ENCODE measurements around the gene TEDC1. TPM values are rescaled to one million over a fixed set of nuclear protein-coding genes. Genes with fewer than 3 reads are reported as not detected.

The TEDC1 gene
- total and polyA plus RNA-seq, 4 donors, result 7.7 to 21.3 (median 16.8) TPM

GRCh38 chr14:105501504-105502291, 10.7 kb downstream of the TEDC1 start:
- DNase-seq (ENCODE audit: low read depth in 4 of 6, low spot score in 6 of 6), result no peak
- H3K4me1 ChIP-seq (ENCODE audit: control insufficient read depth, insufficient read depth, low read length), result peaks cover 43% of the 10 kb centered on the region
- H3K27me3 ChIP-seq (ENCODE audit: control insufficient read depth, insufficient read depth, low read length), result no peaks in the 10 kb centered on the region

GRCh38 chr14:105502446-105503295, 11.6 kb downstream of the TEDC1 start:
- no peaks in the 10 kb centered on the region for H3K27me3 ChIP-seq (ENCODE audit: control insufficient read depth, insufficient read depth, low read length)
- H3K4me3 ChIP-seq (ENCODE audit: low read depth, low read length), result no peak overlapping the region
- peaks cover 43% of the 10 kb centered on the region for H3K4me1 ChIP-seq (ENCODE audit: control insufficient read depth, insufficient read depth, low read length)
- H3K9me3 ChIP-seq (ENCODE audit: control insufficient read depth, insufficient read depth, low read length), result no peaks in the 10 kb centered on the region
- H3K36me3 ChIP-seq (ENCODE audit: control insufficient read depth, insufficient read depth, low read length), result peaks cover 27% of the 10 kb centered on the region
- WGBS (ENCODE audit: insufficient coverage), result 86% methylated on average over 18 of the region's 18 CpGs
- H3K27ac ChIP-seq (ENCODE audit: low read depth, low read length), result no peak overlapping the region
- no peak for DNase-seq (ENCODE audit: low read depth in 4 of 6, low spot score in 6 of 6)

More at GRCh38 chr14:105501504-105502291, 10.7 kb downstream of the TEDC1 start:
- peaks cover 37% of the 10 kb centered on the region for H3K36me3 ChIP-seq (ENCODE audit: control insufficient read depth, insufficient read depth, low read length)
- H3K27ac ChIP-seq (ENCODE audit: low read depth, low read length), result no peak overlapping the region
- 97% methylated on average over 9 of the region's 13 CpGs for WGBS (ENCODE audit: insufficient coverage)
- H3K4me3 ChIP-seq (ENCODE audit: low read depth, low read length), result no peak overlapping the region
- no peaks in the 10 kb centered on the region for H3K9me3 ChIP-seq (ENCODE audit: control insufficient read depth, insufficient read depth, low read length)

- no peak for DNase-seq (ENCODE audit: low read depth in 4 of 6, low spot score in 6 of 6)
- no peaks in the 10 kb centered on the region for H3K9me3 ChIP-seq (ENCODE audit: control insufficient read depth, insufficient read depth, low read length)
- H3K4me1 ChIP-seq (ENCODE audit: control insufficient read depth, insufficient read depth, low read length), result peaks cover 38% of the 10 kb centered on the region
- H3K27ac ChIP-seq (ENCODE audit: low read depth, low read length), result no peak overlapping the region
- H3K27me3 ChIP-seq (ENCODE audit: control insufficient read depth, insufficient read depth, low read length), result no peaks in the 10 kb centered on the region
- WGBS (ENCODE audit: insufficient coverage), result 95% methylated on average over 6 of the region's 7 CpGs
- H3K4me3 ChIP-seq (ENCODE audit: low read depth, low read length), result no peak overlapping the region
- peaks cover 22% of the 10 kb centered on the region for H3K36me3 ChIP-seq (ENCODE audit: control insufficient read depth, insufficient read depth, low read length)
These were observed 12.2 kb downstream of the TEDC1 start for GRCh38 chr14:105503296-105503640.

GRCh38 chr14:105503935-105504692, 13.1 kb downstream of the TEDC1 start:
- Histone ChIP-seq H3K4me3 (ENCODE audit: low read depth, low read length) (no peak overlapping the region), H3K4me1 (ENCODE audit: control insufficient read depth, insufficient read depth, low read length) (peaks cover 30% of the 10 kb centered on the region), H3K27ac (ENCODE audit: low read depth, low read length) (no peak overlapping the region), H3K27me3 (ENCODE audit: control insufficient read depth, insufficient read depth, low read length) (no peaks in the 10 kb centered on the region), H3K36me3 (ENCODE audit: control insufficient read depth, insufficient read depth, low read length) (peaks cover 13% of the 10 kb centered on the region), H3K9me3 (ENCODE audit: control insufficient read depth, insufficient read depth, low read length) (no peaks in the 10 kb centered on the region)
- no peak for DNase-seq (ENCODE audit: low read depth in 4 of 6, low spot score in 6 of 6)
- 64% methylated on average over 14 of the region's 29 CpGs for WGBS (ENCODE audit: insufficient coverage)

GRCh38 chr14:105505101-105505500, 14.1 kb downstream of the TEDC1 start:
- DNase-seq (ENCODE audit: low read depth in 4 of 6, low spot score in 6 of 6), result no peak

GRCh38 chr14:105507247-105507646, 16.2 kb downstream of the TEDC1 start:
- Histone ChIP-seq H3K27me3 (ENCODE audit: control insufficient read depth, insufficient read depth, low read length) (no peaks in the 10 kb centered on the region), H3K4me1 (ENCODE audit: control insufficient read depth, insufficient read depth, low read length) (peaks cover 12% of the 10 kb centered on the region), H3K27ac (ENCODE audit: low read depth, low read length) (no peak overlapping the region), H3K9me3 (ENCODE audit: control insufficient read depth, insufficient read depth, low read length) (no peaks in the 10 kb centered on the region), H3K36me3 (ENCODE audit: control insufficient read depth, insufficient read depth, low read length) (no peaks in the 10 kb centered on the region), H3K4me3 (ENCODE audit: low read depth, low read length) (no peak overlapping the region)
- WGBS (ENCODE audit: insufficient coverage), result 86% methylated on average over 16 of the region's 17 CpGs
- DNase-seq (ENCODE audit: low read depth in 4 of 6, low spot score in 6 of 6), result no peak

More at GRCh38 chr14:105505101-105505500, 14.1 kb downstream of the TEDC1 start:
- peaks cover 3% of the 10 kb centered on the region for H3K36me3 ChIP-seq (ENCODE audit: control insufficient read depth, insufficient read depth, low read length)
- H3K4me3 ChIP-seq (ENCODE audit: low read depth, low read length), result no peak overlapping the region
- 86% methylated on average over 16 of the region's 16 CpGs for WGBS (ENCODE audit: insufficient coverage)
- peaks cover 20% of the 10 kb centered on the region for H3K4me1 ChIP-seq (ENCODE audit: control insufficient read depth, insufficient read depth, low read length)
- H3K9me3 ChIP-seq (ENCODE audit: control insufficient read depth, insufficient read depth, low read length), result no peaks in the 10 kb centered on the region
- H3K27ac ChIP-seq (ENCODE audit: low read depth, low read length), result no peak overlapping the region
- no peaks in the 10 kb centered on the region for H3K27me3 ChIP-seq (ENCODE audit: control insufficient read depth, insufficient read depth, low read length)

- no peak for DNase-seq (ENCODE audit: low read depth in 4 of 6, low spot score in 6 of 6)
- H3K9me3 ChIP-seq (ENCODE audit: control insufficient read depth, insufficient read depth, low read length), result no peaks in the 10 kb centered on the region
- WGBS (ENCODE audit: insufficient coverage), result 94% methylated on average over 16 of the region's 16 CpGs
- no peaks in the 10 kb centered on the region for H3K27me3 ChIP-seq (ENCODE audit: control insufficient read depth, insufficient read depth, low read length)
- H3K4me1 ChIP-seq (ENCODE audit: control insufficient read depth, insufficient read depth, low read length), result peaks cover 12% of the 10 kb centered on the region
- no peaks in the 10 kb centered on the region for H3K36me3 ChIP-seq (ENCODE audit: control insufficient read depth, insufficient read depth, low read length)
- no peak overlapping the region for H3K27ac ChIP-seq (ENCODE audit: low read depth, low read length)
- no peak overlapping the region for H3K4me3 ChIP-seq (ENCODE audit: low read depth, low read length)
These were observed 17.0 kb downstream of the TEDC1 start for GRCh38 chr14:105508069-105508468.

GRCh38 chr14:105508601-105509000, 17.6 kb downstream of the TEDC1 start:
- WGBS (ENCODE audit: insufficient coverage), result 94% methylated on average over 11 of the region's 12 CpGs
- H3K27ac ChIP-seq (ENCODE audit: low read depth, low read length), result no peak overlapping the region
- no peak for DNase-seq (ENCODE audit: low read depth in 4 of 6, low spot score in 6 of 6)
- H3K27me3 ChIP-seq (ENCODE audit: control insufficient read depth, insufficient read depth, low read length), result no peaks in the 10 kb centered on the region
- no peaks in the 10 kb centered on the region for H3K36me3 ChIP-seq (ENCODE audit: control insufficient read depth, insufficient read depth, low read length)
- H3K4me3 ChIP-seq (ENCODE audit: low read depth, low read length), result no peak overlapping the region
- H3K4me1 ChIP-seq (ENCODE audit: control insufficient read depth, insufficient read depth, low read length), result peaks cover 12% of the 10 kb centered on the region
- H3K9me3 ChIP-seq (ENCODE audit: control insufficient read depth, insufficient read depth, low read length), result no peaks in the 10 kb centered on the region

GRCh38 chr14:105517096-105517495, 26.1 kb downstream of the TEDC1 start:
- Histone ChIP-seq H3K27me3 (ENCODE audit: control insufficient read depth, insufficient read depth, low read length) (no peaks in the 10 kb centered on the region), H3K36me3 (ENCODE audit: control insufficient read depth, insufficient read depth, low read length) (no peaks in the 10 kb centered on the region), H3K9me3 (ENCODE audit: control insufficient read depth, insufficient read depth, low read length) (no peaks in the 10 kb centered on the region), H3K4me1 (ENCODE audit: control insufficient read depth, insufficient read depth, low read length) (no peaks in the 10 kb centered on the region), H3K27ac (ENCODE audit: low read depth, low read length) (no peak overlapping the region), H3K4me3 (ENCODE audit: low read depth, low read length) (no peak overlapping the region)
- DNase-seq (ENCODE audit: low read depth in 4 of 6, low spot score in 6 of 6), result no peak
- 78% methylated on average over 5 of the region's 5 CpGs for WGBS (ENCODE audit: insufficient coverage)

Data from spinal cord (tissue), 10 donors.